ENCODE measurements around the gene FGFR2. TPM values are rescaled to one million over a fixed set of nuclear protein-coding genes. Genes with fewer than 3 reads are reported as not detected.

FGFR2 gene
- total RNA-seq, 2 experiments from 2014 or later: not detected

DNA sequence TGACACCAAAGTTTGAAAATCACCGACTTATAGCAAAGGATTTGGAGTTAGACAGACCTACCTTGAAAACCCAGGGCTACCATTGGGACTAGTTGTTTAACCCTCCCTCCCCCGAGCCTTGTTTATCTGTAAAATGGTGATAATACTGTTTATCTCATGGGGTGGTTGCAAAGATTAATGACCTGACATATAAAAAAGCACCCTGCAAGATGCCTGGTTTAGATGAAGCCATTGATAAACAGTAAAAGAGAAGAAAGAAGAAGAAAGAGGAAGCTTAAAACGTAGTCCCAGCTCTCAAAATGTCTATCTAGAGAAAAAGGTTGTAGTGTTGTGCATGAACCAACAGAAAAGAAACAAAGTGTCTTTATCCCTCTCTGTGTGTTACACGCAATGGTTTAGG is 145.7 kb downstream of the FGFR2 start:
- Mint-ChIP-seq H3K4me3 (no peak overlapping the region), H3K9me3 (no peaks in the 10 kb centered on the region)

GRCh38 chr10:121450247-121450646 is 148.0 kb downstream of the FGFR2 start:
- CTCF ChIA-PET: interaction anchor here (0.6 kb wide), 1 partner anchor 373 kb away, joined by 3 read pairs; no protein-coding TSS in a partner anchor
- H3K4me3 Mint-ChIP-seq: no peak overlapping the region
- no peaks in the 10 kb centered on the region for H3K36me3 Mint-ChIP-seq (ENCODE audit: low read depth)
- no peaks in the 10 kb centered on the region for H3K4me1 Mint-ChIP-seq (ENCODE audit: low read depth)
- intact Hi-C loops (cut with micrococcal nuclease): no loop called here
- no peaks in the 10 kb centered on the region for H3K9me3 Mint-ChIP-seq
- no peak for DNase-seq
- no peak overlapping the region for H3K27ac Mint-ChIP-seq
- peaks cover under 1% of the 10 kb centered on the region for H3K27me3 Mint-ChIP-seq (ENCODE audit: low read depth)

More for the DNA sequence above, 145.7 kb downstream of the FGFR2 start:
- Mint-ChIP-seq H3K4me1 (ENCODE audit: low read depth) (no peaks in the 10 kb centered on the region), H3K27ac (no peak overlapping the region), H3K27me3 (ENCODE audit: low read depth) (peaks cover 1% of the 10 kb centered on the region), H3K36me3 (ENCODE audit: low read depth) (no peaks in the 10 kb centered on the region)
- CTCF ChIA-PET: no interaction called here
- intact Hi-C loops (cut with micrococcal nuclease): no loop called here
- no peak for DNase-seq

DNA sequence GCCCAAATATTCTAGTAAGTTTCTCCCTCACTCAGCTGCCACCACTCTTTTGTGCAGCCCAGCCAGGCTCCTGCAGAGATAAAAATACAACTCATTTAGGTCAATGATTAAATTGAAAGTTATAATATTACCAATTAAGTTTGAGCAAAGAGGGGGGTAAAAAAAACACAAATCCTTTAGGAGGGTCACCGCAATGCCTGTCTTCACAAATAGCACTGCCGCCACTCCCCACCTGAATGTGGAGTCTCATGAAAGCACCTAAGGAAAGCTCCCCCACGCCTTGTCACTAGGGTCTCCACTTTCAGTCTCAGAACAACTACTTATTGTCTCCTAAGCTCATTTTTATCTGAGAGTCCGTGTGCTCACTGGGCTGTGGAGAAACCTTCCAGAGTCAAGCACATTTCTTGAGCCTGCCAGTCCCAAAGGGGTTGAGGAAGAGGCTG is 148.7 kb downstream of the FGFR2 start:
- Mint-ChIP-seq H3K4me3 (no peak overlapping the region), H3K36me3 (ENCODE audit: low read depth) (no peaks in the 10 kb centered on the region), H3K27ac (no peak overlapping the region), H3K4me1 (ENCODE audit: low read depth) (no peaks in the 10 kb centered on the region), H3K27me3 (ENCODE audit: low read depth) (no peaks in the 10 kb centered on the region), H3K9me3 (no peaks in the 10 kb centered on the region)
- DNase-seq: no peak
- CTCF ChIA-PET: interaction anchor here (0.9 kb wide), 1 partner anchor 1228 kb away, joined by 3 read pairs; no protein-coding TSS in a partner anchor
- intact Hi-C loops (cut with micrococcal nuclease): no loop called here

- intact Hi-C loops (cut with micrococcal nuclease): no loop called here
- H3K4me3 Mint-ChIP-seq: no peak overlapping the region
- CTCF ChIA-PET: interaction anchor here (0.9 kb wide), 1 partner anchor 1227 kb away, joined by 3 read pairs; no protein-coding TSS in a partner anchor
- no peaks in the 10 kb centered on the region for H3K9me3 Mint-ChIP-seq
- DNase-seq: no peak
- H3K36me3 Mint-ChIP-seq (ENCODE audit: low read depth): no peaks in the 10 kb centered on the region
- H3K4me1 Mint-ChIP-seq (ENCODE audit: low read depth): no peaks in the 10 kb centered on the region
- no peak overlapping the region for H3K27ac Mint-ChIP-seq
- no peaks in the 10 kb centered on the region for H3K27me3 Mint-ChIP-seq (ENCODE audit: low read depth)
These were observed 149.3 kb downstream of the FGFR2 start for GRCh38 chr10:121448766-121449421.

GRCh38 chr10:121444520-121445165 is 153.6 kb downstream of the FGFR2 start:
- Mint-ChIP-seq H3K9me3 (no peaks in the 10 kb centered on the region), H3K36me3 (ENCODE audit: low read depth) (no peaks in the 10 kb centered on the region), H3K4me1 (ENCODE audit: low read depth) (no peaks in the 10 kb centered on the region), H3K27ac (no peak overlapping the region), H3K27me3 (ENCODE audit: low read depth) (no peaks in the 10 kb centered on the region), H3K4me3 (no peak overlapping the region)
- no peak for DNase-seq
- intact Hi-C loops (cut with micrococcal nuclease): no loop called here
- CTCF ChIA-PET: no interaction called here

- Mint-ChIP-seq H3K27me3 (ENCODE audit: low read depth) (no peaks in the 10 kb centered on the region), H3K9me3 (no peaks in the 10 kb centered on the region), H3K4me3 (no peak overlapping the region), H3K4me1 (ENCODE audit: low read depth) (no peaks in the 10 kb centered on the region), H3K36me3 (ENCODE audit: low read depth) (no peaks in the 10 kb centered on the region), H3K27ac (no peak overlapping the region)
- CTCF ChIA-PET: no interaction called here
- intact Hi-C loops (cut with micrococcal nuclease): no loop called here
- no peak for DNase-seq
These were observed 155.9 kb downstream of the FGFR2 start for GRCh38 chr10:121442086-121442935.

GRCh38 chr10:121440461-121440860 is 157.8 kb downstream of the FGFR2 start:
- no peaks in the 10 kb centered on the region for H3K36me3 Mint-ChIP-seq (ENCODE audit: low read depth)
- no peak overlapping the region for H3K27ac Mint-ChIP-seq
- H3K9me3 Mint-ChIP-seq: no peaks in the 10 kb centered on the region
- CTCF ChIA-PET: no interaction called here
- H3K4me3 Mint-ChIP-seq: no peak overlapping the region
- intact Hi-C loops (cut with micrococcal nuclease): no loop called here
- H3K27me3 Mint-ChIP-seq (ENCODE audit: low read depth): no peaks in the 10 kb centered on the region
- no peaks in the 10 kb centered on the region for H3K4me1 Mint-ChIP-seq (ENCODE audit: low read depth)
- DNase-seq: no peak

GRCh38 chr10:121438333-121438732 is 159.9 kb downstream of the FGFR2 start:
- H3K4me1 Mint-ChIP-seq (ENCODE audit: low read depth): no peaks in the 10 kb centered on the region
- peaks cover 2% of the 10 kb centered on the region for H3K27me3 Mint-ChIP-seq (ENCODE audit: low read depth)
- H3K4me3 Mint-ChIP-seq: no peak overlapping the region
- CTCF ChIA-PET: no interaction called here
- no peaks in the 10 kb centered on the region for H3K9me3 Mint-ChIP-seq
- H3K27ac Mint-ChIP-seq: no peak overlapping the region
- H3K36me3 Mint-ChIP-seq (ENCODE audit: low read depth): no peaks in the 10 kb centered on the region
- intact Hi-C loops (cut with micrococcal nuclease): no loop called here
- no peak for DNase-seq

- Mint-ChIP-seq H3K36me3 (ENCODE audit: low read depth) (no peaks in the 10 kb centered on the region), H3K9me3 (no peaks in the 10 kb centered on the region), H3K27me3 (ENCODE audit: low read depth) (peaks cover 2% of the 10 kb centered on the region), H3K4me1 (ENCODE audit: low read depth) (no peaks in the 10 kb centered on the region), H3K4me3 (no peak overlapping the region), H3K27ac (no peak overlapping the region)
- intact Hi-C loops (cut with micrococcal nuclease): no loop called here
- CTCF ChIA-PET: no interaction called here
- DNase-seq: no peak
These were observed 160.6 kb downstream of the FGFR2 start for GRCh38 chr10:121437596-121437995.

GRCh38 chr10:121436630-121437341 is 161.5 kb downstream of the FGFR2 start:
- no peaks in the 10 kb centered on the region for H3K36me3 Mint-ChIP-seq (ENCODE audit: low read depth)
- intact Hi-C loops (cut with micrococcal nuclease): no loop called here
- peaks cover 2% of the 10 kb centered on the region for H3K27me3 Mint-ChIP-seq (ENCODE audit: low read depth)
- no peak overlapping the region for H3K27ac Mint-ChIP-seq
- H3K4me3 Mint-ChIP-seq: no peak overlapping the region
- H3K9me3 Mint-ChIP-seq: no peaks in the 10 kb centered on the region
- H3K4me1 Mint-ChIP-seq (ENCODE audit: low read depth): no peaks in the 10 kb centered on the region
- DNase-seq: no peak
- CTCF ChIA-PET: no interaction called here

GRCh38 chr10:121436281-121436629 is 162.0 kb downstream of the FGFR2 start:
- H3K27ac Mint-ChIP-seq: no peak overlapping the region
- no peaks in the 10 kb centered on the region for H3K4me1 Mint-ChIP-seq (ENCODE audit: low read depth)
- H3K4me3 Mint-ChIP-seq: no peak overlapping the region
- DNase-seq: no peak
- intact Hi-C loops (cut with micrococcal nuclease): no loop called here
- peaks cover 2% of the 10 kb centered on the region for H3K27me3 Mint-ChIP-seq (ENCODE audit: low read depth)
- no peaks in the 10 kb centered on the region for H3K36me3 Mint-ChIP-seq (ENCODE audit: low read depth)
- H3K9me3 Mint-ChIP-seq: no peaks in the 10 kb centered on the region
- CTCF ChIA-PET: no interaction called here

GRCh38 chr10:121435099-121435875 is 163.0 kb downstream of the FGFR2 start:
- Mint-ChIP-seq H3K27ac (no peak overlapping the region), H3K4me1 (ENCODE audit: low read depth) (no peaks in the 10 kb centered on the region), H3K27me3 (ENCODE audit: low read depth) (peaks cover 2% of the 10 kb centered on the region), H3K4me3 (no peak overlapping the region), H3K9me3 (no peaks in the 10 kb centered on the region), H3K36me3 (ENCODE audit: low read depth) (no peaks in the 10 kb centered on the region)
- intact Hi-C loops (cut with micrococcal nuclease): no loop called here
- CTCF ChIA-PET: no interaction called here
- DNase-seq: no peak
